GM19351 (cell line): ENCODE results near the gene STAB1.

ENCODE experiments used
- ATAC-seq: cut with Tn5 transposase; IDR thresholded peaks from one replicate; pipeline ENCODE4 v1.9.1; 2021; ENCODE audit warnings: mild to moderate bottlenecking, moderate library complexity; ENCODE audit not compliant: unreplicated experiment

Gene STAB1

GRCh38 chr3:52506266-52506966 is 11.3 kb downstream of the STAB1 start:
- ATAC-seq = no peak

- ATAC-seq = no peak
Measured at GRCh38 chr3:52507359-52507758, 12.2 kb downstream of the STAB1 start.

DNA sequence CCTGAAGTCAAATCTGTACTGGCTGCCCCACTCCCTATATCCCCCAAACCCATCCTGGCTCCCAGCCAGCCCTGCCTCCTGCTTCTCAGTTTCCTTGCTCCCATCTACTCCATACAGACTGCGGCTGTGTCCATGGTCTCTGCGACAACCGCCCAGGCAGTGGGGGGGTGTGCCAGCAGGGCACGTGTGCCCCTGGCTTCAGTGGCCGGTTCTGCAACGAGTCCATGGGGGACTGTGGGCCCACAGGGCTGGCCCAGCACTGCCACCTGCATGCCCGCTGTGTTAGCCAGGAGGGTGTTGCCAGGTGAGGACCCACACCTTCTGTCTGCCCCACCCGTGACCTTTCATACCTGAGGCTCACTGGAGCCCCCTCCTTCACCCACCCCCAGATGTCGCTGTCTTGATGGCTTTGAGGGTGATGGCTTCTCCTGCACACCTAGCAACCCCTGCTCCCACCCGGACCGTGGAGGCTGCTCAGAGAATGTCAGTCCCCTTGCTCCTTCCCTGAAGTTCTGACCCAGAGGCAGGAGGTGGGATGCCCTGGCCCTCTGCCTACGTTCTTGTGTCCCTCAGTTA is 14.7 kb downstream of the STAB1 start:
- no peak for ATAC-seq

DNA sequence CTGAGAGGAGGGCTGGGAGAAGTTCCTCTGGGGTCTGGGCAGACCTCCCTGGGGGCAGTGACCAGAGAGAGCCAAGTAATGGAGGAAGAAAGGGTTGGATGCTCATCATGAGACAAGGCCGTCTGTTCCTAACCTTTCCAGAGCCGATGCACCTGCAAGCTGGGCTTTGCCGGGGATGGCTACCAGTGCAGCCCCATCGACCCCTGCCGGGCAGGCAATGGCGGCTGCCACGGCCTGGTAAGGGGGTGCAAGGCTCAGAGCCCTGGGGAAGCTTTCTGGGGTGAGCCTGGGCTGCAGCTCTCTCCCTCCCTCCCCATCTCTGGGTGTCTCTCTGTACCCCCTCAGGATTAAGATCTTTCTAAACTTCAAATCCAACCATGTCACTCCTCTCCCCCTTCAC is 16.4 kb downstream of the STAB1 start:
- ATAC-seq = no peak

GRCh38 chr3:52512105-52512504 is 17.0 kb downstream of the STAB1 start:
- no peak for ATAC-seq

DNA sequence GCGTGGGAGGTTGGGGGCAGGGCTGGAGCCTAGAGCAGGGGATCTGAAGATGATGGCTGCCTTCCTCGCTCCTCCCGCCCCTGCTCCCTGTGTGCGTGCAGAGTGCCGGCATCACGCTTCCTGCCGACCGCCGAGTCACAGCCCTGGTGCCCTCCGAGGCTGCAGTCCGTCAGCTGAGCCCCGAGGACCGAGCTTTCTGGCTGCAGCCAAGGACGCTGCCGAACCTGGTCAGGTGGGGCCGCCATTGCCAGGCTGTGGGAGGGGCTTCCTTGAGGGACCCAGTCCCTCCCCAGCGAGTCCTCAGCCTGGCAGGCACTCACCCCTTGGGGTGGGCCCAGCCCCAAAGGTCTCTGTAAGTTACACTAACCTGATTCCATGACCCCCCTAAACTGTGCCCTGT is 17.6 kb downstream of the STAB1 start:
- ATAC-seq = no peak

- ATAC-seq = no peak
Measured at GRCh38 chr3:52513281-52513680, 18.1 kb downstream of the STAB1 start.

GRCh38 chr3:52514576-52514975 is 19.4 kb downstream of the STAB1 start:
- no peak for ATAC-seq

GRCh38 chr3:52515192-52515591 is 20.1 kb downstream of the STAB1 start:
- no peak for ATAC-seq

- no peak for ATAC-seq
Measured at GRCh38 chr3:52516509-52517195, 21.5 kb downstream of the STAB1 start.

- no peak for ATAC-seq
Measured at GRCh38 chr3:52517796-52518722, 22.9 kb downstream of the STAB1 start.

- ATAC-seq = no peak
Measured at GRCh38 chr3:52518723-52519444, 23.7 kb downstream of the STAB1 start.

DNA sequence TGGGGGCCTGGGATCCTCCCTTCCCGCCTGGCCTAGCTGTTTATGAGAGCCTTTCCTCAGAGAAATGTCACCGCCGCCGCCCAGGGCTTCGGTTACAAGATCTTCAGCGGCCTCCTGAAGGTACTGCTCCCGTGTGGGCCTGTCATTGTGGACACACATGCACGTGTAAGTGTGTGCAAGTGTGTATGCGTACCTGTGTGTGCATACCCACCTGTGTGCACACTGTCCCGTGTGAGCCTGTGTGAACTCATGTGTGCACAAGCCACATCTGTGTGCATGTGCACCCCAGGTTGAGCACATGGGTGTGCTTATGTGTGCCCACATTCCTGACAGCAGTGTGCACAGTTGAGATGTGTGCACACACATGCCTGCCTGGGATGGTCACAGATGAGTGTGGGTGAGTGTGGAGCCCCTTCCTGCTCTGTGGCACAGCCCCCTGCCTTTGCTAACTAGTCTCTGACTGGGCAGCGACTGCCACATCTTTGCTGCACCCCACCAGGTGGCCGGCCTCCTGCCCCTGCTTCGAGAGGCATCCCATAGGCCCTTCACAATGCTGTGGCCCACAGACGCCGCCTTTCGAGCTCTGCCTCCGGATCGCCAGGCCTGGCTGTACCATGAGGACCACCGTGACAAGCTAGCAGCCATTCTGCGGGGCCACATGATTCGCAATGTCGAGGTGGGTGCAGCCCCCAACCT is 24.5 kb downstream of the STAB1 start:
- ATAC-seq = no peak

DNA sequence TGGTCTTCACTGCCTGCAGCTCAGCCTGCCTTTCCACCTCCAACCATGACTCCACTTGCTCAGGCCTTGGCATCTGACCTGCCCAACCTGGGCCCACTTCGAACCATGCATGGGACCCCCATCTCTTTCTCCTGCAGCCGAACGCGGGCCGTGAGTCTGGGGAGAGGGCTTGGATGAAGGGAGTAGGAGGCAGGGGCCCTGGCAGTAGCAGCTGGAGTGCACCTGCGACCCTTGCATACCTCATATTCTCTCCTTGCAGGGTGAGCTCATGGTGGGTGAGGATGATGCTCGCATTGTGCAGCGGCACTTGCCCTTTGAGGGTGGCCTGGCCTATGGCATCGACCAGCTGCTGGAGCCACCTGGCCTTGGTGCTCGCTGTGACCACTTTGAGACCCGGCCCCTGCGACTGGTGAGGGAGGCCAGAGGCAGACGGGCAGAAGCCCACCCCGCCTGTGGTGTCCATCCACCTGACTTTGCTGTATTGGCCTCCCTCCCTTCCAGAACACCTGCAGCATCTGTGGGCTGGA is 25.1 kb downstream of the STAB1 start:
- no peak for ATAC-seq

- ATAC-seq = no peak
Measured at GRCh38 chr3:52520716-52521487, 25.8 kb downstream of the STAB1 start.

DNA sequence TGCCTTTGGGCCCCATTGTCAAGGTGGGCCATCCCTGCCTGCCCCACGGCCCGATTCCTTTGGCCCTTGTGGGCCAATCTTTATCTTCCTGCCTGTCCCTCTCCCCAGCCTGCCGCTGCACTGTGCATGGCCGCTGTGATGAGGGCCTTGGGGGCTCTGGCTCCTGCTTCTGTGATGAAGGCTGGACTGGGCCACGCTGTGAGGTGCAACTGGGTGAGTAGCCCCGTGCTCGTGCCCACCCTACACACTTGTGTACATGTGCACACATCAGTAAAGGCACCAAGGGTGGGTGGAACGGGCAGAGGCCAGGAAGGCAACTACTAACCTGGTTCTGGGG is 26.3 kb downstream of the STAB1 start:
- no peak for ATAC-seq

DNA sequence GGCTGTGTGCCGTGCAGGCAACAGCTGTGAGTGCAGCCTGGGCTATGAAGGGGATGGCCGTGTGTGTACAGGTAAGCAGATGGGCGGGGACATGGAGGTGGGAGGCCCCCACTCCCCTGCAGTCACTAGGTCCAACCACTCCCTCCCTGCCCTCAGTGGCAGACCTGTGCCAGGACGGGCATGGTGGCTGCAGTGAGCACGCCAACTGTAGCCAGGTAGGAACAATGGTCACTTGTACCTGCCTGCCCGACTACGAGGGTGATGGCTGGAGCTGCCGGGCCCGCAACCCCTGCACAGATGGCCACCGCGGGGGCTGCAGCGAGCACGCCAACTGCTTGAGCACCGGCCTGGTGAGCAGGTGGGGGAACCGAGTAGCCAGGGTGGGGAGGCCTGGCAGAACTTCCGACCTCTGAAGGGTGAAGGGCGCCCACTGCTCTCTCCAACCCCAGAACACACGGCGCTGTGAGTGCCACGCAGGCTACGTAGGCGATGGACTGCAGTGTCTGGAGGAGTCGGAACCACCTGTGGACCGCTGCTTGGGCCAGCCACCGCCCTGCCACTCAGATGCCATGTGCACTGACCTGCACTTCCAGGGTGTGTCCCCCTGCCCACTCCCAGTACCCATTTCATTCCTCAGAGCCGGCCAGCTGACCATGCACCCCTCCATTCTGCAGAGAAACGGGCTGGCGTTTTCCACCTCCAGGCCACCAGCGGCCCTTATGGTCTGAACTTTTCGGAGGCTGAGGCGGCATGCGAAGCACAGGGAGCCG is 26.9 kb downstream of the STAB1 start:
- ATAC-seq = no peak

DNA sequence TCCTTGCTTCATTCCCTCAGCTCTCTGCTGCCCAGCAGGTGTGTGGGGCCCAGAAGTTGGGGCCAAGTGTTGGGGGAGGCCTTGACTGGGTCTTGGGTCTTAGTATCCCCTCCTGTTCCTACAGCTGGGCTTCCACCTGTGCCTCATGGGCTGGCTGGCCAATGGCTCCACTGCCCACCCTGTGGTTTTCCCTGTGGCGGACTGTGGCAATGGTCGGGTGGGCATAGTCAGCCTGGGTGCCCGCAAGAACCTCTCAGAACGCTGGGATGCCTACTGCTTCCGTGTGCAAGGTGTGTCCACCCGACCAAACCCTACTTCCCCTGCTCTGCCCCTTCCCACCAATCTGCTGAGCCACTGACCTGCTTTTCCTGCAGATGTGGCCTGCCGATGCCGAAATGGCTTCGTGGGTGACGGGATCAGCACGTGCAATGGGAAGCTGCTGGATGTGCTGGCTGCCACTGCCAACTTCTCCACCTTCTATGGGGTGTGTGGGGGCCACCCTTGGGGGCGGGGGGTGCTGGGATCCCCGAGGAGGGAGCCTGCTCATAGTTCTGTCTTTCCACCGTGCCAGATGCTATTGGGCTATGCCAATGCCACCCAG is 27.6 kb downstream of the STAB1 start:
- ATAC-seq = no peak
